Panc1 (cell line): ENCODE data around the gene PPM1K. TPM values are rescaled to one million over a fixed set of nuclear protein-coding genes. Genes with fewer than 3 reads are reported as not detected.

Source experiments
- ATAC-seq: fragments of 200-7000 bp; cut with Tn5 transposase; 2 replicates; pipeline ENCODE4 v1.9.1; 2020; ENCODE audit warnings: mild to moderate bottlenecking, moderate library complexity
- BruUV-seq: library from RNA; stranded (reverse); fragments of 400-500 nt; replicated peaks from 2 replicates; lab custom pipeline; 2021; lab: Mats Ljungman, UMichigan
- CTCF ChIA-PET: fragments of 300-600 bp; sonication (Branson Sonifier 250); formaldehyde crosslinking; loops from one replicate; lab custom pipeline; 2022; ENCODE audit warnings: antibody characterized with exemption; lab: Charles Lee
- POLR2A ChIA-PET: fragments of 300-600 bp; sonication (Branson Sonifier 250); formaldehyde crosslinking; loops from one replicate; lab custom pipeline; 2022; ENCODE audit warnings: antibody characterized with exemption; lab: Charles Lee
- DNase-seq: peaks from one replicate; pipeline ENCODE4 v3.0.0-alpha.2; 2010; ENCODE audit warnings: low read depth, low spot score
- H3K27ac ChIP-seq: 2 replicates; pipeline ENCODE4 v1.5.1; 2011; ENCODE audit warnings: mild to moderate bottlenecking, low read length, inconsistent platforms
- H3K27me3 ChIP-seq: fragments of 200-500 bp; sonication (Bioruptor generic); 2 replicates; pipeline ENCODE4 v1.6.0; 2014; ENCODE audit warnings: low read length, inconsistent platforms; ENCODE audit not compliant: control insufficient read depth, insufficient read depth
- H3K36me3 ChIP-seq: fragments of 200-500 bp; sonication (Bioruptor generic); 2 replicates; pipeline ENCODE4 v1.5.1; 2014; ENCODE audit warnings: inconsistent platforms, mild to moderate bottlenecking, low read length, moderate library complexity; ENCODE audit not compliant: control insufficient read depth, insufficient read depth
- H3K4me1 ChIP-seq: 2 replicates; pipeline ENCODE4 v1.5.1; 2011; ENCODE audit warnings: inconsistent platforms, mild to moderate bottlenecking, low read length, moderate library complexity; ENCODE audit not compliant: control insufficient read depth, insufficient read depth
- H3K4me3 ChIP-seq, 2 experiments: 2 replicates each; pipeline ENCODE4 v1.5.1; 2011 to 2012; ENCODE audit warnings: low read depth in 2 of 2, low read length in 2 of 2, mild to moderate bottlenecking in 2 of 2, inconsistent platforms in 1 of 2, moderate library complexity in 1 of 2
- H3K9me3 ChIP-seq: fragments of 200-500 bp; sonication (Bioruptor generic); 2 replicates; pipeline ENCODE4 v1.5.1; 2014; ENCODE audit warnings: low read depth, mild to moderate bottlenecking, inconsistent platforms, low read length, moderate library complexity; ENCODE audit not compliant: control insufficient read depth, insufficient read depth
- POLR2AphosphoS5 ChIP-seq: IDR thresholded peaks from 2 replicates; pipeline ENCODE4 v1.6.1; 2012; ENCODE audit warnings: mild to moderate bottlenecking, low read depth, low read length, moderate library complexity
- SIN3A ChIP-seq: IDR thresholded peaks from 2 replicates; pipeline ENCODE4 v1.6.1; 2012; ENCODE audit warnings: low read depth, mild to moderate bottlenecking, low read length, moderate library complexity, borderline replicate concordance; ENCODE audit not compliant: insufficient read depth
- TCF7L2 ChIP-seq: IDR thresholded peaks from 2 replicates; pipeline ENCODE4 v1.6.1; 2011; ENCODE audit warnings: mild to moderate bottlenecking, low read depth, low read length, inconsistent platforms
- in situ Hi-C: cut with HindIII; loops from 2 replicates; pipeline ENCODE4 v1.10.0; 2016; ENCODE audit warnings: low sequenced_read_pairs, low pct_unique_long_range_greater_than_20kb
- intact Hi-C: fragments of 100-400 bp; cut with micrococcal nuclease; formaldehyde crosslinking; loops from one replicate; pipeline ENCODE4 v1.10.0; 2022; ENCODE audit not compliant: unreplicated experiment
- total RNA-seq: library from RNA; stranded (reverse); gene quantifications from one replicate; pipeline ENCODE4 v1.2.1, GENCODE V29; 2021; ENCODE audit not compliant: unreplicated experiment
- TF ChIP-seq, protein P1 (sequence below): fragments of 450-650 bp; IDR thresholded peaks from 2 replicates; pipeline ENCODE4 v1.5.1; 2017; ENCODE audit warnings: mild to moderate bottlenecking
- TF ChIP-seq, protein P2 (sequence below), 2 experiments: IDR thresholded peaks; 2 replicates each; pipeline ENCODE4 v1.6.1; 2011 to 2012; ENCODE audit warnings: low read depth in 2 of 2, control low read depth in 1 of 2, low read length in 1 of 2, mild to moderate bottlenecking in 1 of 2, moderate library complexity in 1 of 2; ENCODE audit not compliant: insufficient read depth in 1 of 2

PPM1K gene
- total RNA-seq, 1 experiment from 2014 or later: 2.1 TPM

DNA sequence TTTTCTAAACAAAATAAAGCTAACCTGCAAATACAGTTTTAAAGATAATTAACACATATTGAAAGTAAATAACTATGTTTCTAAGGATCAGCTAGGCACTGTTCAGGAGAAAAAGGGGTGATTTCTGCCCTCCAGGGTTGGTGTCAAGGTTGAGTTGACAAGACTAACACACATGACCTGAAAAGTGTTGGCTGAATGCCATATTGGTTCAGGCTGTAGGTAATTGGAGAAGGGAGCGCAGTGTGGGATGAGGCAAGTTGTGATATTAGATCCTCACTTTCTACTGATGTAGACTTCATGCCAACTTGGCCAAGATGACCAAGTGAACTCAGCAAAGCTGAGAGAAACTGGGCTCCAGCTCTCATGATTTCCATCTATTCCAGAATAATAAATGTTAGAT lies 42.2 kb downstream of the PPM1K start:
- POLR2A ChIA-PET: no interaction called here

DNA sequence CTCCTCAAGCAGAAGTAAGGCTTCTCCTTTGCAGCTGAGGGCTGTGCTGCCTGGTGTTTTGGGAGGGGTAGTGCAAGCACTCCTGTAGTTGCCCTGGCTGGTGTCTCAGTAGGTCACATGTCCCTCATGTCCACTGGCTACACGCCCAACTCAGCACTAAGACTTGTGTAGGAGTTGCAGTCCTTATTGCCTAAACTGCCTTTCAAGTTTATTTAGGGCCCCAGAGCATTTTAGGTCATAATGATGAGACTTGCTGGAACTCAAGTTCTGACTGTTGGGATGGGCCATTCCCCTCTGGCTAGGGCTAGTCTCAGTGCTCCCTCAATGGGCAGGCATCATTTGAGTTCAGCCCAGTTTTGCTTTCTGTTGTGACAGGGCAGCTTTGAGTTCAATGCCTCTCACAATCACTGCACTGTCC lies 44.1 kb downstream of the PPM1K start:
- H3K36me3 ChIP-seq: no peaks in the 10 kb centered on the region; the same call in 1 of the 2 replicates
- no peaks in the 10 kb centered on the region for H3K4me1 ChIP-seq
- H3K9me3 ChIP-seq: no peaks in the 10 kb centered on the region
- in situ Hi-C loops: no loop called here
- H3K4me3 ChIP-seq: no peak overlapping the region
- no peaks in the 10 kb centered on the region for H3K27me3 ChIP-seq
- POLR2A ChIA-PET: no interaction called here
- DNase-seq (no peak), ATAC-seq (no peak)
- CTCF ChIA-PET: no interaction called here
- no peak overlapping the region for H3K27ac ChIP-seq
- TF ChIP-seq, protein P1, sequence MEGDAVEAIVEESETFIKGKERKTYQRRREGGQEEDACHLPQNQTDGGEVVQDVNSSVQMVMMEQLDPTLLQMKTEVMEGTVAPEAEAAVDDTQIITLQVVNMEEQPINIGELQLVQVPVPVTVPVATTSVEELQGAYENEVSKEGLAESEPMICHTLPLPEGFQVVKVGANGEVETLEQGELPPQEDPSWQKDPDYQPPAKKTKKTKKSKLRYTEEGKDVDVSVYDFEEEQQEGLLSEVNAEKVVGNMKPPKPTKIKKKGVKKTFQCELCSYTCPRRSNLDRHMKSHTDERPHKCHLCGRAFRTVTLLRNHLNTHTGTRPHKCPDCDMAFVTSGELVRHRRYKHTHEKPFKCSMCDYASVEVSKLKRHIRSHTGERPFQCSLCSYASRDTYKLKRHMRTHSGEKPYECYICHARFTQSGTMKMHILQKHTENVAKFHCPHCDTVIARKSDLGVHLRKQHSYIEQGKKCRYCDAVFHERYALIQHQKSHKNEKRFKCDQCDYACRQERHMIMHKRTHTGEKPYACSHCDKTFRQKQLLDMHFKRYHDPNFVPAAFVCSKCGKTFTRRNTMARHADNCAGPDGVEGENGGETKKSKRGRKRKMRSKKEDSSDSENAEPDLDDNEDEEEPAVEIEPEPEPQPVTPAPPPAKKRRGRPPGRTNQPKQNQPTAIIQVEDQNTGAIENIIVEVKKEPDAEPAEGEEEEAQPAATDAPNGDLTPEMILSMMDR: no peak
- no peak for TF ChIP-seq SIN3A
- TF ChIP-seq TCF7L2: no peak
- no peak for TF ChIP-seq POLR2AphosphoS5
- TF ChIP-seq, protein P2, sequence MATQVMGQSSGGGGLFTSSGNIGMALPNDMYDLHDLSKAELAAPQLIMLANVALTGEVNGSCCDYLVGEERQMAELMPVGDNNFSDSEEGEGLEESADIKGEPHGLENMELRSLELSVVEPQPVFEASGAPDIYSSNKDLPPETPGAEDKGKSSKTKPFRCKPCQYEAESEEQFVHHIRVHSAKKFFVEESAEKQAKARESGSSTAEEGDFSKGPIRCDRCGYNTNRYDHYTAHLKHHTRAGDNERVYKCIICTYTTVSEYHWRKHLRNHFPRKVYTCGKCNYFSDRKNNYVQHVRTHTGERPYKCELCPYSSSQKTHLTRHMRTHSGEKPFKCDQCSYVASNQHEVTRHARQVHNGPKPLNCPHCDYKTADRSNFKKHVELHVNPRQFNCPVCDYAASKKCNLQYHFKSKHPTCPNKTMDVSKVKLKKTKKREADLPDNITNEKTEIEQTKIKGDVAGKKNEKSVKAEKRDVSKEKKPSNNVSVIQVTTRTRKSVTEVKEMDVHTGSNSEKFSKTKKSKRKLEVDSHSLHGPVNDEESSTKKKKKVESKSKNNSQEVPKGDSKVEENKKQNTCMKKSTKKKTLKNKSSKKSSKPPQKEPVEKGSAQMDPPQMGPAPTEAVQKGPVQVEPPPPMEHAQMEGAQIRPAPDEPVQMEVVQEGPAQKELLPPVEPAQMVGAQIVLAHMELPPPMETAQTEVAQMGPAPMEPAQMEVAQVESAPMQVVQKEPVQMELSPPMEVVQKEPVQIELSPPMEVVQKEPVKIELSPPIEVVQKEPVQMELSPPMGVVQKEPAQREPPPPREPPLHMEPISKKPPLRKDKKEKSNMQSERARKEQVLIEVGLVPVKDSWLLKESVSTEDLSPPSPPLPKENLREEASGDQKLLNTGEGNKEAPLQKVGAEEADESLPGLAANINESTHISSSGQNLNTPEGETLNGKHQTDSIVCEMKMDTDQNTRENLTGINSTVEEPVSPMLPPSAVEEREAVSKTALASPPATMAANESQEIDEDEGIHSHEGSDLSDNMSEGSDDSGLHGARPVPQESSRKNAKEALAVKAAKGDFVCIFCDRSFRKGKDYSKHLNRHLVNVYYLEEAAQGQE (IDR thresholded peaks at IDR 0.05; ENCODE audit: insufficient read depth in 1 of 2, low read depth in 2 of 2, low read length in 1 of 2): no peak
- no TSS peak for BruUV-seq
- intact Hi-C loops: no loop called here

More for the DNA sequence above, 42.2 kb downstream of the PPM1K start:
- no peak for ATAC-seq
- no TSS peak for BruUV-seq
- in situ Hi-C loops: no loop called here
- Histone ChIP-seq H3K4me1 (no peaks in the 10 kb centered on the region), H3K27me3 (no peaks in the 10 kb centered on the region), H3K27ac (no peak overlapping the region), H3K36me3 (no peaks in the 10 kb centered on the region; the same call in 1 of the 2 replicates), H3K4me3 (no peak overlapping the region), H3K9me3 (no peaks in the 10 kb centered on the region)
- TF ChIP-seq SIN3A (no peak), POLR2AphosphoS5 (no peak), TCF7L2 (no peak)
- TF ChIP-seq, protein P1: no peak
- TF ChIP-seq, protein P2 (IDR thresholded peaks at IDR 0.05; ENCODE audit: insufficient read depth in 1 of 2, low read depth in 2 of 2, low read length in 1 of 2): no peak
- CTCF ChIA-PET: no interaction called here
- intact Hi-C loops: no loop called here
- no peak for DNase-seq
